A673 (cell line): ENCODE results near the gene MXRA7.

Experiments used
- EZH2 ChIP-seq: fragments of 200-600 bp; sonication (generic); IDR thresholded peaks from 2 replicates; pipeline ENCODE4 v1.6.1; 2017; ENCODE audit warnings: borderline replicate concordance, low read depth, mild to moderate bottlenecking, mixed read lengths, antibody characterized with exemption, low read length; ENCODE audit not compliant: poor library complexity, severe bottlenecking
- TF ChIP-seq, protein P1 (sequence below): fragments of 300-800, 200-600 bp; sonication (generic); conservative IDR thresholded peaks from 2 replicates; pipeline ENCODE4 v1.5.1; 2017; ENCODE audit warnings: low read depth, mild to moderate bottlenecking, antibody characterized with exemption, low read length, moderate library complexity, mixed read lengths

DNA sequence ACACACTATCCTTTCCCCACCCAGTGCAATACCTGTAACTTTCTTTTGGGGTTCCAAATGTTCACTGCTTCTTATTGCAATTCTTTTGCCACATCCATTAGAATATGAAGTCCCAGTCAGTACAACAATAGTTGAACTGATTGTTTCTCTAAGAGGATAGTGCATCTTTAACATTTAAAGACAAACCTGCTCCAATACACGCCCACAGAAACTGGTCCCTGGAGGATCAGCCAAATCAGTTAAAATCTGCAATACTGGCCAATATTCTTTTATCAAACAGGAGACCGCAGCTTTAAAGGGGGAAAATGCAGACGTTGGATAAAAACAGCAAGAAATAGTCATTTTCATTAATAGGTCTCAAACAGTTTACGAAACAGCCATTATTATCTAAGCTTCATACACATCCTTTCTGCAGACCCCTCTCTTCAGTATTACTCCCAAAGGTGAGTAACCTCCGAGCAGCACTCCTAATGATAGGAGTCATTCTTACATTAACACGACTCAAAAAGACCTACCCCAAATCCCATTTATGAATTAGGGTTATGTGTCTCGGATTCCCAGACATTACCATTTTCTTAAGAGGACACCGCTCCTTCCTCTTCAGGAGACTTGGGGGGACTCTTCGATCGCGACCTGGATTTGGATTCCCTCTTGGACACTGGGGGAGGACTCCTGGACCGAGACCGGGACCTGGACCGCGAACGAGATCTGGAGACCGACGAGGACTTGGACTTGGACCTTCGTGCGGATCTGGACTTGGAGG, 25.0 kb upstream of the MXRA7 start:
- TF ChIP-seq, protein P1, sequence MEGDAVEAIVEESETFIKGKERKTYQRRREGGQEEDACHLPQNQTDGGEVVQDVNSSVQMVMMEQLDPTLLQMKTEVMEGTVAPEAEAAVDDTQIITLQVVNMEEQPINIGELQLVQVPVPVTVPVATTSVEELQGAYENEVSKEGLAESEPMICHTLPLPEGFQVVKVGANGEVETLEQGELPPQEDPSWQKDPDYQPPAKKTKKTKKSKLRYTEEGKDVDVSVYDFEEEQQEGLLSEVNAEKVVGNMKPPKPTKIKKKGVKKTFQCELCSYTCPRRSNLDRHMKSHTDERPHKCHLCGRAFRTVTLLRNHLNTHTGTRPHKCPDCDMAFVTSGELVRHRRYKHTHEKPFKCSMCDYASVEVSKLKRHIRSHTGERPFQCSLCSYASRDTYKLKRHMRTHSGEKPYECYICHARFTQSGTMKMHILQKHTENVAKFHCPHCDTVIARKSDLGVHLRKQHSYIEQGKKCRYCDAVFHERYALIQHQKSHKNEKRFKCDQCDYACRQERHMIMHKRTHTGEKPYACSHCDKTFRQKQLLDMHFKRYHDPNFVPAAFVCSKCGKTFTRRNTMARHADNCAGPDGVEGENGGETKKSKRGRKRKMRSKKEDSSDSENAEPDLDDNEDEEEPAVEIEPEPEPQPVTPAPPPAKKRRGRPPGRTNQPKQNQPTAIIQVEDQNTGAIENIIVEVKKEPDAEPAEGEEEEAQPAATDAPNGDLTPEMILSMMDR = no peak
- no peak for TF ChIP-seq EZH2
